ENCODE measurements around the gene ANTKMT.

DNA sequence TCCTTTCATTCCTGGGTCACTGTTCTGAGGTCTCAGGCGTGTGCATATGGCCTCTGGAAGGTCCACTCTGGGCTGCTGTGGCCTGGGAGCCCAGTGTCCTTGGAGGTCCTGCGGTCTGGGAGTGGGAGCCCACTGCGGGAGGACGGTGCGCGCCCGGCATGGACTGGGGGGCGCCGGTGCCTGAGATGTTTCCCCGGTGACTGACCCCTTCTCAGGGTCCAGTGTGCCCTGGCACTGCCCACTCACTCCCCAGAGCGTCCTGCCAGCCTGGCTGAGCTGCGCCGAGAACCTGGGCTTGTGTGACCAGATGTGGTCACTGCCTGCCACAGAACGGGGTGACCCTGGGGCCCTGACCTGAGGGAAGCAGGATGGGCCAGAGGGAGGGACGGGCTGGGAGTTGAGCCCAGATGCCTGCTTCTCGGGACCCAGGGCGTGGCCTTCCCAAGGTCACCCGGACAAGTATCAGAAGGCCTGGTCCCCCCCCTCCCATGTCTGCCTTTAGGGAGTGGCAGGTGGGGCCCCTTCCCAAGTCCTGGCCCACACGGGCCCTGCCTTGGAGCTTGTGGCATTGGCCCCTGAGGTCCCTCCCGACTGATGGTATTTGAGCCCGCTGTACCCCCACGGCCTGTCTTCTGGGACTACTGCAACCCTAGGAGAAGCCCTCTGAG, 46.6 kb upstream of the ANTKMT start:
- no peak for TF ChIP-seq POLR2A (IDR thresholded peaks at IDR 0.05)
- no peak for TF ChIP-seq EP300 (IDR thresholded peaks at IDR 0.05)
- no peak for TF ChIP-seq CTCF (IDR thresholded peaks at IDR 0.05)
- no peak for TF ChIP-seq POLR2AphosphoS5 (IDR thresholded peaks at IDR 0.05)
